OCI-LY1 (cell line): ENCODE data around the gene PPM1G.

ENCODE experiments used
- H2AFZ ChIP-seq: fragments of 200-600 bp; sonication (generic), shearing (Covaris generic); 2 replicates; pipeline ENCODE4 v1.6.0; 2014; ENCODE audit warnings: antibody characterized with exemption, mild to moderate bottlenecking, low read length
- H3F3A ChIP-seq: fragments of 200-600 bp; sonication (generic), shearing (Covaris generic); 2 replicates; pipeline ENCODE4 v1.6.0; 2014; ENCODE audit warnings: mild to moderate bottlenecking, antibody characterized with exemption, low read length, moderate library complexity; ENCODE audit not compliant: insufficient read depth
- H3K27ac ChIP-seq: fragments of 200-600 bp; sonication (generic); 2 replicates; pipeline ENCODE4 v1.5.1; 2014; ENCODE audit warnings: low read length, mixed run types, mild to moderate bottlenecking, low read depth; ENCODE audit not compliant: poor library complexity, severe bottlenecking
- H3K27me3 ChIP-seq: fragments of 200-600 bp; sonication (generic); 2 replicates; pipeline ENCODE4 v1.6.0; 2014; ENCODE audit warnings: antibody characterized with exemption, mild to moderate bottlenecking, low read length, moderate library complexity; ENCODE audit not compliant: insufficient read depth
- H3K36me3 ChIP-seq: fragments of 200-600 bp; sonication (generic); 2 replicates; pipeline ENCODE4 v1.6.1; 2014; ENCODE audit warnings: mild to moderate bottlenecking, antibody characterized with exemption, low read length, moderate library complexity, mixed read lengths; ENCODE audit not compliant: insufficient read depth
- H3K4me1 ChIP-seq: fragments of 200-600 bp; sonication (generic); 2 replicates; pipeline ENCODE4 v1.5.1; 2014; ENCODE audit warnings: mild to moderate bottlenecking, low read length, moderate library complexity; ENCODE audit not compliant: insufficient read depth, severe bottlenecking
- H3K4me2 ChIP-seq: fragments of 200-600 bp; sonication (generic), shearing (Covaris generic); 2 replicates; pipeline ENCODE4 v1.6.1; 2014; ENCODE audit warnings: low read length
- H3K4me3 ChIP-seq: fragments of 200-600 bp; sonication (generic); 2 replicates; pipeline ENCODE4 v1.5.1; 2014; ENCODE audit warnings: low read length, low read depth, mild to moderate bottlenecking, mixed read lengths; ENCODE audit not compliant: poor library complexity, severe bottlenecking
- H3K79me2 ChIP-seq: fragments of 200-600 bp; shearing (Covaris generic); 2 replicates; pipeline ENCODE4 v1.6.1; 2016; ENCODE audit warnings: mixed run types, low read length, mixed read lengths; ENCODE audit not compliant: insufficient read depth
- H3K9ac ChIP-seq: fragments of 200-600 bp; sonication (generic), shearing (Covaris generic); 2 replicates; pipeline ENCODE4 v1.6.1; 2014; ENCODE audit warnings: mild to moderate bottlenecking, low read length, mixed read lengths
- H3K9me2 ChIP-seq: fragments of 200-600 bp; sonication (generic), shearing (Covaris generic); 2 replicates; pipeline ENCODE4 v1.6.1; 2014; ENCODE audit warnings: low read depth, mild to moderate bottlenecking, low read length, mixed read lengths
- H3K9me3 ChIP-seq: fragments of 200-600 bp; shearing (Covaris generic); 2 replicates; pipeline ENCODE4 v1.6.1; 2014; ENCODE audit warnings: low read length, mixed read lengths
- H4K20me1 ChIP-seq: fragments of 200-600 bp; sonication (generic), shearing (Covaris generic); 2 replicates; pipeline ENCODE4 v1.6.0; 2016; ENCODE audit warnings: mild to moderate bottlenecking, low read length; ENCODE audit not compliant: insufficient read depth
- CTCF ChIP-seq: fragments of 200-600 bp; sonication (generic), shearing (Covaris generic); IDR thresholded peaks from 2 replicates; pipeline ENCODE4 v1.5.1; 2017; ENCODE audit warnings: mild to moderate bottlenecking, antibody characterized with exemption, low read length, moderate library complexity, mixed read lengths
- EZH2 ChIP-seq: fragments of 200-600 bp; sonication (generic), shearing (Covaris generic); IDR thresholded peaks from 2 replicates; pipeline ENCODE4 v1.8.0; 2017; ENCODE audit warnings: borderline replicate concordance, mixed run types, mild to moderate bottlenecking, antibody characterized with exemption, low read length, moderate library complexity, mixed read lengths

PPM1G gene

GRCh38 chr2:27448381-27448780 lies 39.0 kb upstream of the PPM1G start:
- Histone ChIP-seq H2AFZ (no peak overlapping the region), H3K79me2 (no peaks in the 10 kb centered on the region), H3K9ac (no peak overlapping the region), H3K36me3 (peaks cover 37% of the 10 kb centered on the region; the same call in 1 of the 2 replicates), H3K4me3 (no peak overlapping the region), H3K27me3 (no peaks in the 10 kb centered on the region), H3K9me2 (no peaks in the 10 kb centered on the region), H3K27ac (no peak overlapping the region), H3K4me1 (peaks cover 1% of the 10 kb centered on the region), H3F3A (no peaks in the 10 kb centered on the region), H3K9me3 (no peaks in the 10 kb centered on the region), H4K20me1 (no peaks in the 10 kb centered on the region), H3K4me2 (no peak overlapping the region)
- no peak for TF ChIP-seq CTCF
- TF ChIP-seq EZH2: no peak

- Histone ChIP-seq H3K4me1 (peaks cover 17% of the 10 kb centered on the region), H3K79me2 (no peaks in the 10 kb centered on the region), H3K4me2 (no peak overlapping the region), H3K4me3 (no peak overlapping the region), H3F3A (no peaks in the 10 kb centered on the region), H3K36me3 (peaks cover 39% of the 10 kb centered on the region; the same call in 1 of the 2 replicates), H3K27ac (no peak overlapping the region), H3K9ac (no peak overlapping the region), H3K27me3 (no peaks in the 10 kb centered on the region), H3K9me3 (no peaks in the 10 kb centered on the region), H3K9me2 (no peaks in the 10 kb centered on the region), H4K20me1 (no peaks in the 10 kb centered on the region), H2AFZ (no peak overlapping the region)
- TF ChIP-seq EZH2 (no peak), CTCF (no peak)
Measured at GRCh38 chr2:27446057-27446456, 36.7 kb upstream of the PPM1G start.

GRCh38 chr2:27445615-27446014 lies 36.2 kb upstream of the PPM1G start:
- no peaks in the 10 kb centered on the region for H4K20me1 ChIP-seq
- H2AFZ ChIP-seq: no peak overlapping the region
- H3K9me3 ChIP-seq: no peaks in the 10 kb centered on the region
- H3F3A ChIP-seq: no peaks in the 10 kb centered on the region
- H3K36me3 ChIP-seq: peaks cover 43% of the 10 kb centered on the region; the same call in 1 of the 2 replicates
- H3K9ac ChIP-seq: no peak overlapping the region
- H3K27ac ChIP-seq: no peak overlapping the region
- H3K4me2 ChIP-seq: no peak overlapping the region
- no peak overlapping the region for H3K4me3 ChIP-seq
- H3K4me1 ChIP-seq: peaks cover 17% of the 10 kb centered on the region
- no peaks in the 10 kb centered on the region for H3K9me2 ChIP-seq
- no peaks in the 10 kb centered on the region for H3K27me3 ChIP-seq
- H3K79me2 ChIP-seq: no peaks in the 10 kb centered on the region
- TF ChIP-seq EZH2: no peak
- TF ChIP-seq CTCF: no peak
